ENCODE results near the gene BICDL2.

- no peak for TF ChIP-seq POLR2AphosphoS5 (IDR thresholded peaks at IDR 0.05; ENCODE audit: insufficient read depth, low read depth, low read length)
- no peak for TF ChIP-seq EZH2 (IDR thresholded peaks at IDR 0.05; ENCODE audit: borderline replicate concordance, low read depth, low read length, severe bottlenecking)
- TF ChIP-seq JUN (IDR thresholded peaks at IDR 0.05; ENCODE audit: borderline replicate concordance, insufficient read depth, insufficient read length, low read depth), result no peak
- no peak for TF ChIP-seq CTCF (IDR thresholded peaks at IDR 0.05; ENCODE audit: extremely low read depth in 1 of 2, insufficient read depth in 1 of 2, low read depth in 1 of 2, low read length in 2 of 2)
- TF ChIP-seq GATA2 (IDR thresholded peaks at IDR 0.05; ENCODE audit: insufficient read depth, insufficient read length, low read depth, low read length), result no peak
- no peak for TF ChIP-seq MAX (IDR thresholded peaks at IDR 0.05; ENCODE audit: insufficient read depth, insufficient read length)
- TF ChIP-seq POLR2A (IDR thresholded peaks at IDR 0.05; ENCODE audit: low read depth, low read length), result no peak
These were observed 9.9 kb downstream of the BICDL2 start for GRCh38 chr16:3026609-3027488.
